ENCODE data around the gene IFI16.

The IFI16 gene

DNA sequence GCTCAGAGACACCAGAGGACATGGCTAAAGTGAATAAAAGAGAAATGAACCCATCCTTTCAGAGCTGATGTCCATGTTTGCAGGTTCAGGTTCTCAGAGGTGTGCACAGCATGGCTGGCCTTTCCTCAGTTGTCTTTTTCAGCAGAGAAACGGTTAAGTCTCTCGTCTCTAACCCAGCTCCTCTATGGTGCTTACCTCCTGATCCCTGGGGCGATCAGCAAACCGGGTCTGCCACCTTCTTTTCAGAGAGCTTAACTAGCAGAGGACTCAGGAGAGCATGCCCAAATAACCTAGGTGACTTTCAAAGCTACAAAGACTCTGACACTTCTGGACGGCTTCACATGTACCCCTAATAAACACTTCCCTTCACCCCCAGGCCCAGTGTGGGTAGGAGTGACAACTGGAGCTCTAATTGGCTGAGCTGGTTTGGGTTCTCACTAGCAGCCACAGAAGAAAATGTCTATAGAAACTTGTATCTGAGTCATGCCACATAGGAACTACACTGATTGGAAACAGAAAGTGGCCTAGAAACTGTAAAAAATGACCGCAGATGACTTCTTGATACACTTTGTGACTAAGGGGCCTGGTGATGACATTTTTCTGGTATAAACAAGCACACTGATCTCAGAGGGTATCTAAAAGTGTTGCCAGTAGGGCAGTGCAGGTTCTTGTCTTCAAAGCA lies 66.9 kb downstream of the IFI16 start, which contains the start of gene AIM2:
AIM2 (minus strand) TSS at position 329 of the 682 bp plus-strand sequence. CDS start 3,267 bp downstream, outside the sequence.
- no peak within 1 kb of the TSS for H3K4me3 ChIP-seq (ENCODE audit: low read length, poor library complexity, severe bottlenecking)
- H3K9me3 ChIP-seq (ENCODE audit: insufficient read depth, low read depth, low read length) = no peaks in the 10 kb centered on the region
- no peak within 1 kb of the TSS for H3K9ac ChIP-seq (ENCODE audit: low read depth, low read length, poor library complexity, severe bottlenecking)
- TF ChIP-seq, protein P1, sequence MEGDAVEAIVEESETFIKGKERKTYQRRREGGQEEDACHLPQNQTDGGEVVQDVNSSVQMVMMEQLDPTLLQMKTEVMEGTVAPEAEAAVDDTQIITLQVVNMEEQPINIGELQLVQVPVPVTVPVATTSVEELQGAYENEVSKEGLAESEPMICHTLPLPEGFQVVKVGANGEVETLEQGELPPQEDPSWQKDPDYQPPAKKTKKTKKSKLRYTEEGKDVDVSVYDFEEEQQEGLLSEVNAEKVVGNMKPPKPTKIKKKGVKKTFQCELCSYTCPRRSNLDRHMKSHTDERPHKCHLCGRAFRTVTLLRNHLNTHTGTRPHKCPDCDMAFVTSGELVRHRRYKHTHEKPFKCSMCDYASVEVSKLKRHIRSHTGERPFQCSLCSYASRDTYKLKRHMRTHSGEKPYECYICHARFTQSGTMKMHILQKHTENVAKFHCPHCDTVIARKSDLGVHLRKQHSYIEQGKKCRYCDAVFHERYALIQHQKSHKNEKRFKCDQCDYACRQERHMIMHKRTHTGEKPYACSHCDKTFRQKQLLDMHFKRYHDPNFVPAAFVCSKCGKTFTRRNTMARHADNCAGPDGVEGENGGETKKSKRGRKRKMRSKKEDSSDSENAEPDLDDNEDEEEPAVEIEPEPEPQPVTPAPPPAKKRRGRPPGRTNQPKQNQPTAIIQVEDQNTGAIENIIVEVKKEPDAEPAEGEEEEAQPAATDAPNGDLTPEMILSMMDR (conservative IDR thresholded peaks at IDR 0.05; ENCODE audit: low read length) = no peak
- no peak for TF ChIP-seq EZH2phosphoT487 (IDR thresholded peaks at IDR 0.05; ENCODE audit: borderline replicate concordance)
- no peaks in the 10 kb centered on the region for H3F3A ChIP-seq (ENCODE audit: low read depth)
- no peaks in the 10 kb centered on the region for H3K27me3 ChIP-seq (ENCODE audit: insufficient read depth, low read length, poor library complexity, severe bottlenecking)
- H3K4me2 ChIP-seq (ENCODE audit: low read depth, low read length, poor library complexity, severe bottlenecking) = no peak within 1 kb of the TSS
- H2AFZ ChIP-seq (ENCODE audit: low read length) = no peak within 1 kb of the TSS
- H3K79me2 ChIP-seq (ENCODE audit: insufficient read depth, low read length) = no peaks in the 10 kb centered on the region
- no peaks in the 10 kb centered on the region for H3K36me3 ChIP-seq (ENCODE audit: insufficient read depth, low read length)
- no peaks in the 10 kb centered on the region for H4K20me1 ChIP-seq (ENCODE audit: insufficient read depth, low read length, poor library complexity, severe bottlenecking)
- no peaks in the 10 kb centered on the region for H3K9me2 ChIP-seq (replicated peaks; ENCODE audit: low read depth, low read length)
- peaks cover 11% of the 10 kb centered on the region for H3K4me1 ChIP-seq (ENCODE audit: insufficient read depth, low read length, poor library complexity, severe bottlenecking)

DNA sequence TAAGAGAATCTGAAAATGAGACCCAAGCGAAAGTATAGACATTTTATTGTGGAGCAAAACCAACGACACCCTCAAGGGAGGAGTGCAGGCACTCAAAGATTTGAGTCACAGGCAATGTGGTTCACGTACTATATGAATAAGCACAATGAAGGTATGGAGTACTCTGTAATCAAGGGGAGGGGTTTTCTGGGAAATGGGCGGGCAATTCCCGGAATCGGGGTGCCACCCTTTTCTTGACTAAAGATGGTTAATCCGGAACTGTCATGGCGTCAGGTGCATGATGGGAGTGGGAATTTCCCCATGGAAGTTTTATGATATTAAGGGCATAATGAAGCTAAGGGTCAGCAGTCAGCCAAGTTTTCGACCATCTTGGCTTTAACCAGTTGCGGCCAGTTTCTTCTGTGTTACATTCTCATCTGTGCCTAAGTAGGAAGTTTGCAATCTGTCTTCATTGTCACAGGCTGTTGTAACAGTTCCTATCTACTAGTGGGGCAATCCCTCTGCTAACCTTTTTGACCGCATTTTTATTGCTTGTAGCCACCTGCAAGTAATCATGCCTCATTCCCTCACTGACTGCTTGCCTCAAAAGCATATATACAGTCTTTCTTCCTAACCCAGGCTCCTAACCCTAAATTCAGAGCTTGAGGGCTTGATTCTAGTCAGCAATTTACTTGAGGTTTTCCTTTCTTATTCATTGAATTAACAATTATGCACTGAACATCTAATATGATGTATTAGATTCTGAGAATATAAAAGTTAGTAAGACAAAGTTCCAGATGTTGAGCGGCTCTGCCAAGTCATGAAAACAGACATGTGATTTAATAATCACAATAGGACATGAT lies 67.6 kb downstream of the IFI16 start:
- Histone ChIP-seq H3K36me3 (ENCODE audit: insufficient read depth, low read length) (no peaks in the 10 kb centered on the region), H3F3A (ENCODE audit: low read depth) (no peaks in the 10 kb centered on the region), H3K9me2 (replicated peaks; ENCODE audit: low read depth, low read length) (no peaks in the 10 kb centered on the region), H3K79me2 (ENCODE audit: insufficient read depth, low read length) (no peaks in the 10 kb centered on the region), H2AFZ (ENCODE audit: low read length) (no peak overlapping the region), H3K4me1 (ENCODE audit: insufficient read depth, low read length, poor library complexity, severe bottlenecking) (peaks cover 11% of the 10 kb centered on the region), H4K20me1 (ENCODE audit: insufficient read depth, low read length, poor library complexity, severe bottlenecking) (no peaks in the 10 kb centered on the region), H3K4me2 (ENCODE audit: low read depth, low read length, poor library complexity, severe bottlenecking) (no peak overlapping the region), H3K9me3 (ENCODE audit: insufficient read depth, low read depth, low read length) (no peaks in the 10 kb centered on the region), H3K4me3 (ENCODE audit: low read length, poor library complexity, severe bottlenecking) (no peak overlapping the region), H3K9ac (ENCODE audit: low read depth, low read length, poor library complexity, severe bottlenecking) (no peak overlapping the region), H3K27me3 (ENCODE audit: insufficient read depth, low read length, poor library complexity, severe bottlenecking) (no peaks in the 10 kb centered on the region)
- no peak for TF ChIP-seq EZH2phosphoT487 (IDR thresholded peaks at IDR 0.05; ENCODE audit: borderline replicate concordance)
- TF ChIP-seq, protein P1 (conservative IDR thresholded peaks at IDR 0.05; ENCODE audit: low read length) = no peak

DNA sequence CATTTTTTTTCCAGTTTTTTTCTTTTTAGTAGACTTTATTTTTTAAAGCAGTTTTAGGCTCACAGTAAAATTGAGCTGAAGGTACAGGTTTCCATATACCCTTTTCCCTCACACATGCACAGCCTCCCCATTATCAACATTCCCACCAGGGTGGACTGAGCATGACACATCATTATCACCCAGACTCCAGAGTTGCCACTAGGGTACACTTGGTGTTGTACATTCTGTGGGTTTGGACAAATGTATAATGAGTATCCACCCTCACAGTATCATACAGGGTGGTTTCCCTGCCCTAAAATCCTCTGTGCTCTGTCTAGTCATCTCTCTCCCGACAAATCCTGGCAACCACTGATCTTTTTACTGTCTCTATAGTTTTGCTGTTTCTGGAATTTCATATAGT lies 69.8 kb downstream of the IFI16 start:
- H4K20me1 ChIP-seq (ENCODE audit: insufficient read depth, low read length, poor library complexity, severe bottlenecking) = no peaks in the 10 kb centered on the region
- H3K4me1 ChIP-seq (ENCODE audit: insufficient read depth, low read length, poor library complexity, severe bottlenecking) = peaks cover 11% of the 10 kb centered on the region
- no peaks in the 10 kb centered on the region for H3F3A ChIP-seq (ENCODE audit: low read depth)
- H3K36me3 ChIP-seq (ENCODE audit: insufficient read depth, low read length) = no peaks in the 10 kb centered on the region
- no peak overlapping the region for H3K4me2 ChIP-seq (ENCODE audit: low read depth, low read length, poor library complexity, severe bottlenecking)
- H3K27me3 ChIP-seq (ENCODE audit: insufficient read depth, low read length, poor library complexity, severe bottlenecking) = no peaks in the 10 kb centered on the region
- no peak overlapping the region for H2AFZ ChIP-seq (ENCODE audit: low read length)
- H3K4me3 ChIP-seq (ENCODE audit: low read length, poor library complexity, severe bottlenecking) = no peak overlapping the region
- H3K9me2 ChIP-seq (replicated peaks; ENCODE audit: low read depth, low read length) = no peaks in the 10 kb centered on the region
- no peaks in the 10 kb centered on the region for H3K9me3 ChIP-seq (ENCODE audit: insufficient read depth, low read depth, low read length)
- no peaks in the 10 kb centered on the region for H3K79me2 ChIP-seq (ENCODE audit: insufficient read depth, low read length)
- no peak overlapping the region for H3K9ac ChIP-seq (ENCODE audit: low read depth, low read length, poor library complexity, severe bottlenecking)
- no peak for TF ChIP-seq EZH2phosphoT487 (IDR thresholded peaks at IDR 0.05; ENCODE audit: borderline replicate concordance)
- TF ChIP-seq, protein P1 (conservative IDR thresholded peaks at IDR 0.05; ENCODE audit: low read length) = 0 out of 2 replicates have a peak, but pooled peaks have one; percentile 20

Measured in Loucy (cell line).